HFFc6 (cell line): ENCODE results near the gene CYP27C1. TPM values are rescaled to one million over a fixed set of nuclear protein-coding genes. Genes with fewer than 3 reads are reported as not detected.

Source experiments
- DNase-seq: peaks from one replicate; pipeline ENCODE4 v3.0.0-alpha.2; 2018
- H3K27ac Mint-ChIP-seq: 2 replicates; pipeline ENCODE4 v1.8.0; 2020; ENCODE audit warnings: mild to moderate bottlenecking, mixed read lengths
- H3K27me3 Mint-ChIP-seq: 2 replicates; pipeline ENCODE4 v1.8.0; 2021; ENCODE audit warnings: mild to moderate bottlenecking, moderate library complexity, mixed read lengths; ENCODE audit not compliant: insufficient read depth
- H3K36me3 Mint-ChIP-seq: 2 replicates; pipeline ENCODE4 v1.8.0; 2021; ENCODE audit warnings: low read depth, mixed read lengths
- H3K4me1 Mint-ChIP-seq: 2 replicates; pipeline ENCODE4 v1.8.0; 2020; ENCODE audit warnings: low read depth, mixed read lengths
- H3K4me3 Mint-ChIP-seq: 2 replicates; pipeline ENCODE4 v1.8.0; 2020; ENCODE audit warnings: mild to moderate bottlenecking, moderate library complexity, mixed read lengths
- H3K9me3 Mint-ChIP-seq: 2 replicates; pipeline ENCODE4 v1.8.0; 2020; ENCODE audit warnings: mild to moderate bottlenecking, mixed read lengths
- CTCF ChIP-seq: fragments of 200-600 bp; sonication (generic); IDR thresholded peaks from 2 replicates; pipeline ENCODE4 v1.5.0; 2021; ENCODE audit warnings: antibody characterized with exemption, mild to moderate bottlenecking
- total RNA-seq, 6 experiments: library from RNA; stranded (reverse); fragmentation: NEBNext Ultra II Directional; extraction: Animal tissue kit (Norgen Biotek cat#: 25700); gene quantifications; 2 replicates in 1 of 6; 3 replicates in 5 of 6; pipeline ENCODE4 v1.2.3, GENCODE V29; 2021

Gene CYP27C1
- total RNA-seq, 6 experiments from 2014 or later: 0.09 to 0.17 (median 0.13) TPM

DNA sequence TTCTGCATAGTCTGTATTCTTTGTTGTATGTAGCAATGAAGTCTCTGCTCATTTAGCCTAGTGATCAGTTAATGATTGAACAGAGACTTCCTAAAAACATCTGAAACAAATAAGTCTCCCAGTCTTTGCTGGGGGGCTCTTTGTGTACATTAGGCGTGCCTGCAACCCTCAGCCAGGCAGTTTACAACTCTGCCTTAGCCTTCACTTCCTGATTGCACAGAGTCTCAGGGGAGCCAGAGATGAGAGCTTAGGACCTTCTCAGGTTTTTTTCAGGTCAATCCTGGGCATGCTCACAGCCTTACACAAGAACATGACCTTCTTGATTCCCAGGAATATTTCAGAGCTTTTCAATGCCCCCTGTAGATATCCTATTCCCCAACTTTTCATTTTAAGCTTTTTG is 69.1 kb downstream of the CYP27C1 start:
- Mint-ChIP-seq H3K36me3 (no peaks in the 10 kb centered on the region; the same call in 1 of the 2 replicates), H3K27me3 (peaks cover 2% of the 10 kb centered on the region), H3K4me3 (no peak overlapping the region), H3K4me1 (peaks cover 69% of the 10 kb centered on the region), H3K9me3 (no peaks in the 10 kb centered on the region; the same call in none of the 2 replicates), H3K27ac (no peak overlapping the region)
- TF ChIP-seq CTCF: no peak
- DNase-seq: no peak

GRCh38 chr2:127149384-127149783 is 70.7 kb downstream of the CYP27C1 start:
- H3K27me3 Mint-ChIP-seq: peaks cover 2% of the 10 kb centered on the region
- H3K27ac Mint-ChIP-seq: peak overlapping the region; percentile 90
- H3K9me3 Mint-ChIP-seq: no peaks in the 10 kb centered on the region; the same call in none of the 2 replicates
- peaks cover 69% of the 10 kb centered on the region for H3K4me1 Mint-ChIP-seq
- no peaks in the 10 kb centered on the region; the same call in 1 of the 2 replicates for H3K36me3 Mint-ChIP-seq
- DNase-seq: peak; percentile 97
- H3K4me3 Mint-ChIP-seq: peak overlapping the region; percentile 28
- TF ChIP-seq CTCF: no peak

DNA sequence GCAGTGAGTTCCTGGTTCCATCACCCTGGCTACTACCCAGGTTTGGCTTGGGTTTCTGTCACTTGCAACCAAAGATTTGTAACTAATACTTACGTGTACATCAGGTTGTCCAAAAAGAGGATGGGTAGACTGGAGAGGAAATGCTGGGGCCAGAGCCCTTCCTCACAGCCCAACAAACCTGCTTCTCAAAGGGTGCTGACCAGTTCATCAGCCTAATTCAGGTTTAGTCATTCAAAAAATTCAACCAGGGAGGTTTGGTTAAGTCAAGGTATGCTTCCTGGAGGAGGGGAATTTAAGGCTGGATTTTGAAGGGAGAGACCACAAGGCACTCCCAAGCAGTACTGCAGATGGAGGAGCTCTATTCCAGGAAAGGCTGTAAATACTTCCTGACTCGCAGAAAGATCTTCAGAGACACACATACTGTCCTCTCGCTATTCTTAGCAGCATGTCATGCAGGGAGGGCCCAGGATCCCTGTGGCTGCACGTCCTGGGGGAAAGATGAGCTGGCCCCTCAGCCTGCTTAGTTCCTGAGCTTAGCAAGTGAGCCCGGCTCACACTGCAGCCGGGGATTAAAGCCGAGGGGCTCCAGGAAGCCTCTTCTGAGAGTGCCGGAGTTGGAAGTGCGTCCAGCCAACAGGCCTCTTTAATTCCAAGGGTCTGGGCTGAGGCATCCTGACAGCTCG is 73.1 kb downstream of the CYP27C1 start:
- no peaks in the 10 kb centered on the region; the same call in 1 of the 2 replicates for H3K36me3 Mint-ChIP-seq
- TF ChIP-seq CTCF: no peak
- no peaks in the 10 kb centered on the region; the same call in 1 of the 2 replicates for H3K27me3 Mint-ChIP-seq
- peaks cover 74% of the 10 kb centered on the region for H3K4me1 Mint-ChIP-seq
- H3K27ac Mint-ChIP-seq: peak overlapping the region; percentile 35
- no peak for DNase-seq
- H3K4me3 Mint-ChIP-seq: no peak overlapping the region
- H3K9me3 Mint-ChIP-seq: no peaks in the 10 kb centered on the region; the same call in none of the 2 replicates

GRCh38 chr2:127146071-127146725 is 73.9 kb downstream of the CYP27C1 start:
- TF ChIP-seq CTCF: no peak
- no peaks in the 10 kb centered on the region; the same call in 1 of the 2 replicates for H3K36me3 Mint-ChIP-seq
- no peaks in the 10 kb centered on the region for H3K9me3 Mint-ChIP-seq
- H3K27me3 Mint-ChIP-seq: no peaks in the 10 kb centered on the region; the same call in 1 of the 2 replicates
- peak overlapping the region; percentile 89 for H3K27ac Mint-ChIP-seq
- peak overlapping the region; percentile 64 for H3K4me3 Mint-ChIP-seq
- peaks cover 74% of the 10 kb centered on the region for H3K4me1 Mint-ChIP-seq
- no peak for DNase-seq

- Mint-ChIP-seq H3K36me3 (no peaks in the 10 kb centered on the region), H3K4me3 (peak overlapping the region; percentile 64), H3K27me3 (no peaks in the 10 kb centered on the region), H3K27ac (peak overlapping the region; percentile 89), H3K4me1 (peaks cover 74% of the 10 kb centered on the region), H3K9me3 (no peaks in the 10 kb centered on the region)
- TF ChIP-seq CTCF: no peak
- peak; percentile 52 for DNase-seq
Measured at GRCh38 chr2:127145280-127145895, 74.7 kb downstream of the CYP27C1 start.
